IMR-90 (cell line): Measurements from ENCODE around the gene ACOT7. TPM values are rescaled to one million over a fixed set of nuclear protein-coding genes. Genes with fewer than 3 reads are reported as not detected.

Experiments
- ATAC-seq: fragments of 200-7000 bp; cut with Tn5 transposase; 2 replicates; pipeline ENCODE4 v1.9.1; 2020; ENCODE audit warnings: low read depth, mild to moderate bottlenecking, moderate library complexity
- BruUV-seq: library from RNA; stranded (reverse); fragments of 400-500 nt; replicated peaks from 2 replicates; lab custom pipeline; 2021; lab: Mats Ljungman, UMichigan
- CTCF ChIA-PET: fragments of 300-600 bp; formaldehyde crosslinking; extraction: SDS; loops from one replicate; lab custom pipeline; 2021; ENCODE audit warnings: antibody characterized with exemption; lab: Yijun Ruan, JAX
- POLR2A ChIA-PET: fragments of 300-600 bp; sonication (Branson Sonifier 250); formaldehyde crosslinking; loops from one replicate; lab custom pipeline; 2022; ENCODE audit warnings: antibody characterized with exemption; ENCODE audit not compliant: unreplicated experiment; lab: Charles Lee
- DNase-seq: peaks from one replicate; pipeline ENCODE4 v3.0.0; 2013
- H2AFZ ChIP-seq: replicated peaks from 2 replicates; pipeline ENCODE3; 2013; ENCODE audit warnings: low read length, mild to moderate bottlenecking; ENCODE audit not compliant: poor library complexity
- H2AK5ac ChIP-seq: 2 replicates; pipeline ENCODE4 v1.6.1; 2013; ENCODE audit warnings: low read depth, low read length, inconsistent platforms
- H2AK9ac ChIP-seq: replicated peaks from 2 replicates; pipeline ENCODE3; 2013; ENCODE audit warnings: mild to moderate bottlenecking, low read depth, low read length, moderate library complexity; ENCODE audit not compliant: poor library complexity
- H2BK120ac ChIP-seq: 2 replicates; pipeline ENCODE4 v1.6.1; 2013; ENCODE audit warnings: low read depth, low read length, inconsistent platforms
- H2BK15ac ChIP-seq: 3 replicates; pipeline ENCODE4 v1.6.1; 2013; ENCODE audit warnings: low read depth, low read length, inconsistent platforms
- H2BK20ac ChIP-seq: 2 replicates; pipeline ENCODE4 v1.6.1; 2013; ENCODE audit warnings: low read depth, mild to moderate bottlenecking, inconsistent platforms, low read length, moderate library complexity
- H2BK5ac ChIP-seq: 2 replicates; pipeline ENCODE4 v1.6.1; 2013; ENCODE audit warnings: mild to moderate bottlenecking, low read depth, low read length, inconsistent platforms; ENCODE audit not compliant: poor library complexity, severe bottlenecking
- H3K14ac ChIP-seq: replicated peaks from 2 replicates; pipeline ENCODE4 v1.6.1; 2013; ENCODE audit warnings: low read depth, low read length, inconsistent platforms
- H3K18ac ChIP-seq: 2 replicates; pipeline ENCODE4 v1.6.1; 2013; ENCODE audit warnings: low read depth, low read length, control low read depth
- H3K23ac ChIP-seq: 2 replicates; pipeline ENCODE4 v1.6.1; 2013; ENCODE audit warnings: low read depth, low read length, inconsistent platforms
- H3K27ac ChIP-seq: 2 replicates; pipeline ENCODE4 v1.5.1; 2013; ENCODE audit warnings: mild to moderate bottlenecking, control low read depth, low read length; ENCODE audit not compliant: insufficient read depth
- H3K27me3 ChIP-seq: 2 replicates; pipeline ENCODE4 v1.6.1; 2013; ENCODE audit warnings: low read length; ENCODE audit not compliant: control insufficient read depth, insufficient read depth
- H3K36me3 ChIP-seq: 2 replicates; pipeline ENCODE4 v1.6.1; 2013; ENCODE audit warnings: low read length, mixed read lengths; ENCODE audit not compliant: control insufficient read depth, insufficient read depth
- H3K4ac ChIP-seq: 2 replicates; pipeline ENCODE4 v1.6.1; 2013; ENCODE audit warnings: low read depth, low read length, inconsistent platforms
- H3K4me1 ChIP-seq: 2 replicates; pipeline ENCODE4 v1.6.1; 2013; ENCODE audit warnings: low read length, mixed read lengths; ENCODE audit not compliant: control insufficient read depth, insufficient read depth
- H3K4me2 ChIP-seq: 2 replicates; pipeline ENCODE4 v1.6.1; 2013; ENCODE audit warnings: low read depth, mild to moderate bottlenecking, control low read depth, low read length, moderate library complexity
- H3K4me3 ChIP-seq: 2 replicates; pipeline ENCODE4 v1.5.1; 2013; ENCODE audit warnings: low read depth, mild to moderate bottlenecking, control low read depth, low read length, moderate library complexity; ENCODE audit not compliant: insufficient read depth
- H3K56ac ChIP-seq: 2 replicates; pipeline ENCODE4 v1.6.1; 2013; ENCODE audit warnings: low read length, inconsistent platforms; ENCODE audit not compliant: insufficient read depth; ENCODE audit errors: extremely low read depth
- H3K79me1 ChIP-seq, 2 experiments: 2 replicates each; pipeline ENCODE4 v1.6.1; 2013; ENCODE audit warnings: low read length in 2 of 2, inconsistent platforms in 1 of 2, low read depth in 1 of 2
- H3K9ac ChIP-seq: 2 replicates; pipeline ENCODE4 v1.6.1; 2013; ENCODE audit warnings: low read depth, low read length, control low read depth
- H3K9me1 ChIP-seq: 2 replicates; pipeline ENCODE4 v1.6.1; 2013; ENCODE audit warnings: low read length, inconsistent platforms; ENCODE audit not compliant: insufficient read depth
- H3K9me3 ChIP-seq: 2 replicates; pipeline ENCODE4 v1.6.1; 2013; ENCODE audit warnings: low read length; ENCODE audit not compliant: control insufficient read depth, insufficient read depth
- H4K20me1 ChIP-seq: 2 replicates; pipeline ENCODE4 v1.6.1; 2013; ENCODE audit warnings: low read length, inconsistent platforms; ENCODE audit not compliant: insufficient read depth
- H4K5ac ChIP-seq: 2 replicates; pipeline ENCODE4 v1.6.1; 2013; ENCODE audit warnings: mild to moderate bottlenecking, low read depth, low read length, control low read depth
- H4K8ac ChIP-seq, 2 experiments: 2 replicates each; pipeline ENCODE4 v1.6.1; 2013; ENCODE audit warnings: low read depth in 2 of 2, low read length in 2 of 2, control low read depth in 1 of 2, inconsistent platforms in 1 of 2
- H4K91ac ChIP-seq: 2 replicates; pipeline ENCODE4 v1.6.1; 2013; ENCODE audit warnings: low read depth, low read length, inconsistent platforms; ENCODE audit not compliant: insufficient read depth
- BHLHE40 ChIP-seq: fragments of 150-350 bp; IDR thresholded peaks from 2 replicates; pipeline ENCODE4 v1.6.1; 2016; ENCODE audit warnings: mild to moderate bottlenecking, low read depth, low read length
- CEBPB ChIP-seq: IDR thresholded peaks from 2 replicates; pipeline ENCODE4 v1.6.1; 2012; ENCODE audit warnings: low read depth, low read length, improper control_type of control experiment
- MAFK ChIP-seq: IDR thresholded peaks from 2 replicates; pipeline ENCODE4 v1.6.1; 2012; ENCODE audit warnings: low read depth, low read length, improper control_type of control experiment
- MAZ ChIP-seq: IDR thresholded peaks from 2 replicates; pipeline ENCODE4 v1.6.1; 2012; ENCODE audit warnings: low read depth, mild to moderate bottlenecking, low read length, improper control_type of control experiment, moderate library complexity, borderline replicate concordance
- MXI1 ChIP-seq: IDR thresholded peaks from 2 replicates; pipeline ENCODE4 v1.6.1; 2012; ENCODE audit warnings: low read depth, mild to moderate bottlenecking, low read length, moderate library complexity, borderline replicate concordance
- POLR2A ChIP-seq: IDR thresholded peaks from 2 replicates; pipeline ENCODE4 v1.6.1; 2012; ENCODE audit warnings: mild to moderate bottlenecking, low read depth, low read length
- RCOR1 ChIP-seq: IDR thresholded peaks from 2 replicates; pipeline ENCODE4 v1.6.1; 2012; ENCODE audit warnings: mild to moderate bottlenecking, low read length, improper control_type of control experiment; ENCODE audit not compliant: insufficient replicate concordance
- SMC3 ChIP-seq: fragments of 150-350 bp; IDR thresholded peaks from 2 replicates; pipeline ENCODE4 v1.6.1; 2016; ENCODE audit warnings: low read depth, mild to moderate bottlenecking, antibody characterized with exemption, low read length, moderate library complexity
- whole genome bisulfite sequencing, 2 experiments: methylation state at CpG; one replicate each; pipeline versions ENCODE4 v1.1.5 to v1.1.7; 2013; ENCODE audit warnings: missing lambda C conversion rate in 2 of 2; ENCODE audit not compliant: insufficient read length in 1 of 2; ENCODE audit errors: extremely low coverage in 2 of 2; 5-methylcytosine and 5-hydroxymethylcytosine counted together
- dilution Hi-C: fragments of 300-500 bp; cut with HindIII; formaldehyde crosslinking; loops from one replicate; pipeline ENCODE4 v1.14.3; 2018; ENCODE audit warnings: low sequenced_read_pairs; ENCODE audit not compliant: unreplicated experiment
- in situ Hi-C: fragments of 300-500 bp; cut with MboI; formaldehyde crosslinking; loops from 3 replicates; pipeline ENCODE4 v1.14.3; 2019; ENCODE audit warnings: low sequenced_read_pairs, inconsistent platforms, mixed read lengths
- intact Hi-C: fragments of 100-400 bp; cut with micrococcal nuclease; formaldehyde crosslinking; loops from 2 replicates; pipeline ENCODE4 v1.10.0; 2022
- polyA plus RNA-seq, 3 experiments: library from polyadenylated mRNA; depleted of rRNA; stranded (reverse); fragments of >200 nt; gene quantifications; 2 replicates each; pipeline ENCODE4 v1.2.3, GENCODE V29; 2012; ENCODE audit warnings: low replicate concordance in 1 of 3
- total RNA-seq: library from RNA; depleted of rRNA; stranded (reverse); fragments of >200 nt; gene quantifications from 2 replicates; pipeline ENCODE4 v1.2.3, GENCODE V29; 2012
- TF ChIP-seq, protein P1 (sequence below): fragments of 150-350 bp; IDR thresholded peaks from 2 replicates; pipeline ENCODE4 v1.6.1; 2017; ENCODE audit warnings: mild to moderate bottlenecking, antibody characterized with exemption, low read length, low read depth

ACOT7 gene
- total and polyA plus RNA-seq, 2 of the 4 experiments (the other 2 are of a cell fraction), result 51.6 to 242 TPM

DNA sequence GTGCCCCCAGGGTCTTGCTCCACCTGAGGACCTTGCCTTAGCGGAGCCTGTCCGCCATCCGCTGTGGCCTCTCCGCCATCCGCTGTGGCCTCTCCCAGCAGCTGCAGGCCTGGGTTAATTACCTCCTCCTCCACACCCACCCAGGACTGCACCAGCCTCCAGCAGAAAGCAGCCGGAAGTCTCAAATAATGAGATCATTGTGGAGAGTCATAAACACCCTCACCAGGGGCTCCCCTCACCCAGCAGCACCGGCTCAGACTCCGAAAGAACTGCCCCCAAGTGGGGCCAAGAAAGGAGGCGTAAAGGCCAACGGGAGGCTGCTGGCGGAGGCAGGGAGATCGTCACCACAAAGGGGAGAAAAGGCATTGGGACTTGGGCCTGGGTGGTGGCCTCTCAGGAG, 122.0 kb downstream of the ACOT7 start:
- Histone ChIP-seq H3K4me2 (no peak overlapping the region), H3K4me3 (no peak overlapping the region), H3K27ac (no peak overlapping the region), H2AK9ac (no peak overlapping the region), H4K8ac (no peak overlapping the region), H3K9me3 (no peaks in the 10 kb centered on the region), H3K56ac (no peak overlapping the region), H4K91ac (no peak overlapping the region), H3K23ac (no peak overlapping the region), H3K27me3 (no peaks in the 10 kb centered on the region), H2AFZ (no peak overlapping the region), H2BK120ac (no peak overlapping the region), H3K9me1 (peaks cover 10% of the 10 kb centered on the region; the same call in 1 of the 2 replicates), H2AK5ac (no peak overlapping the region), H3K4ac (no peak overlapping the region), H2BK5ac (no peak overlapping the region), H3K79me1 (peaks cover 0 to 24% of the 10 kb centered on the region in 2 experiments; a peak in 2 of 4 replicates), H3K14ac (no peak overlapping the region), H3K36me3 (no peaks in the 10 kb centered on the region), H2BK15ac (no peak overlapping the region), H3K18ac (no peak overlapping the region), H3K4me1 (peaks cover 23% of the 10 kb centered on the region), H4K5ac (no peak overlapping the region), H4K20me1 (peaks cover 8% of the 10 kb centered on the region), H2BK20ac (no peak overlapping the region), H3K9ac (no peak overlapping the region)
- dilution Hi-C loops, result no loop called here
- TF ChIP-seq MAZ, result no peak
- no peak for TF ChIP-seq MXI1
- TF ChIP-seq SMC3, result no peak
- no peak for TF ChIP-seq POLR2A
- TF ChIP-seq RCOR1, result no peak
- TF ChIP-seq CEBPB, result no peak
- TF ChIP-seq BHLHE40, result no peak
- TF ChIP-seq, protein P1, sequence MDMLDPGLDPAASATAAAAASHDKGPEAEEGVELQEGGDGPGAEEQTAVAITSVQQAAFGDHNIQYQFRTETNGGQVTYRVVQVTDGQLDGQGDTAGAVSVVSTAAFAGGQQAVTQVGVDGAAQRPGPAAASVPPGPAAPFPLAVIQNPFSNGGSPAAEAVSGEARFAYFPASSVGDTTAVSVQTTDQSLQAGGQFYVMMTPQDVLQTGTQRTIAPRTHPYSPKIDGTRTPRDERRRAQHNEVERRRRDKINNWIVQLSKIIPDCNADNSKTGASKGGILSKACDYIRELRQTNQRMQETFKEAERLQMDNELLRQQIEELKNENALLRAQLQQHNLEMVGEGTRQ, result no peak
- TF ChIP-seq MAFK, result no peak
- ATAC-seq (no peak), DNase-seq (no peak)
- ChIA-PET POLR2A (no interaction called here), CTCF (no interaction called here)
- intact Hi-C loops, result no loop called here
- WGBS, 2 experiments, result 100% methylated on average over 4 of the region's 12 CpGs; no CpG with 5 or more reads in 1 of the 2 experiments
- in situ Hi-C loops, result no loop called here
- BruUV-seq, result no TSS peak
